ENCODE measurements around the gene STAT1. TPM values are rescaled to one million over a fixed set of nuclear protein-coding genes. Genes with fewer than 3 reads are reported as not detected.

STAT1 gene
- polyA plus RNA-seq, 1 donor (not counting 4 experiments of a cell fraction or from before 2014, with no cell fraction given): 181 TPM

DNA sequence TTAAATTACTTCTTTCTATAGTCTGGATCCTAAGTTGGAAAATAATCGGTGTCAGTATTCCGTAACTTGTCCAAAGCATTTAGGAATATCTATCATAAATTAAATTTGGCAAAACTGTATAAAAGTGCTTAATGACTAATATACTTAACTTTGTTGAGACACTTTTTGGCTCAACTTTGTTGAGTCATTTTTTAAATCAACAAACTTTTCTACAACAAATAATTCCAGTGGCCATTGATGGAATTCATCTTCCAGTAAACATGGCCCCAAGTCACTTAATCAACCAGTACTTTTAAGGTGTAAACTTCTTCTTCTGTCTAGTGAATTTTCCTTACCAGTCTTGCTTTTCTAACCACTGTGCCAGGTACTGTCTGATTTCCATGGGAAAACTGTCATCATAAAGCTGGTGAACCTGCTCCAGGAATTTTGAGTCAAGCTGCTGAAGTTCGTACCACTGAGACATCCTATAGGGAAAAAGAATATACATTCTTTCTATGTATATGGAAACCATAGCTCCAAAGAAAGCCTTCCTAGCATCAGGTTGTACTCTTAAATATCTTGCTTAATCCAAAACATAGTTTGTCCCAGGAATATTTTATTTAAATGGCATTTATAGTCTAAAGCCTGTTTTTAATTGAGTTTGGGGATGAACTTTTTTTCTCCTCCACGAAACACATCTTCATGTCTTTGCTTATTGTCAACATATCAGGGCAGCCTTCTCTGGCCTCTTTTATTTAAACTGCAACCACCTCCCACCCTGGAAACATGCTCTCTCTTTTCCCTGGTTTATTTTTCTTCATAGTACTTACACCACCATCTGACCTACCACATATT, 4.2 kb downstream of the STAT1 start:
- FAIRE-seq: no peak
- Histone ChIP-seq H3K36me3 (ENCODE audit: control insufficient read depth in 2 of 2, extremely low read depth in 1 of 2, insufficient read depth in 2 of 2, low read length in 2 of 2) (peaks cover 18 to 33% of the 10 kb centered on the region in 2 experiments), H3K9ac (ENCODE audit: control insufficient read depth, extremely low read depth, insufficient read depth, low read length) (no peak overlapping the region), H4K20me1 (ENCODE audit: control insufficient read depth, extremely low read depth, insufficient read depth, low read length) (no peaks in the 10 kb centered on the region), H3K79me2 (ENCODE audit: control insufficient read depth, insufficient read depth, low read length) (peaks cover 35% of the 10 kb centered on the region), H3K4me2 (ENCODE audit: control insufficient read depth, extremely low read depth, insufficient read depth, low read depth, low read length) (no peak overlapping the region), H3K27me3 (ENCODE audit: control insufficient read depth, extremely low read depth, insufficient read depth, low read length) (no peaks in the 10 kb centered on the region), H3K4me1 (ENCODE audit: control insufficient read depth, extremely low read depth, insufficient read depth, low read length) (peaks cover 17% of the 10 kb centered on the region), H3K27ac (ENCODE audit: control insufficient read depth, insufficient read depth, low read length) (no peak overlapping the region), H3K4me3 (ENCODE audit: control insufficient read depth in 2 of 3, extremely low read depth in 1 of 3, insufficient read depth in 2 of 3, low read depth in 1 of 3, low read length in 3 of 3) (no peak overlapping the region), H3K9me3 (ENCODE audit: control insufficient read depth, low read depth, low read length) (no peaks in the 10 kb centered on the region), H3K9me1 (ENCODE audit: control insufficient read depth, extremely low read depth, insufficient read depth, low read length) (no peaks in the 10 kb centered on the region), H2AFZ (ENCODE audit: control insufficient read depth, low read length) (no peak overlapping the region)
- TF ChIP-seq, protein P1, sequence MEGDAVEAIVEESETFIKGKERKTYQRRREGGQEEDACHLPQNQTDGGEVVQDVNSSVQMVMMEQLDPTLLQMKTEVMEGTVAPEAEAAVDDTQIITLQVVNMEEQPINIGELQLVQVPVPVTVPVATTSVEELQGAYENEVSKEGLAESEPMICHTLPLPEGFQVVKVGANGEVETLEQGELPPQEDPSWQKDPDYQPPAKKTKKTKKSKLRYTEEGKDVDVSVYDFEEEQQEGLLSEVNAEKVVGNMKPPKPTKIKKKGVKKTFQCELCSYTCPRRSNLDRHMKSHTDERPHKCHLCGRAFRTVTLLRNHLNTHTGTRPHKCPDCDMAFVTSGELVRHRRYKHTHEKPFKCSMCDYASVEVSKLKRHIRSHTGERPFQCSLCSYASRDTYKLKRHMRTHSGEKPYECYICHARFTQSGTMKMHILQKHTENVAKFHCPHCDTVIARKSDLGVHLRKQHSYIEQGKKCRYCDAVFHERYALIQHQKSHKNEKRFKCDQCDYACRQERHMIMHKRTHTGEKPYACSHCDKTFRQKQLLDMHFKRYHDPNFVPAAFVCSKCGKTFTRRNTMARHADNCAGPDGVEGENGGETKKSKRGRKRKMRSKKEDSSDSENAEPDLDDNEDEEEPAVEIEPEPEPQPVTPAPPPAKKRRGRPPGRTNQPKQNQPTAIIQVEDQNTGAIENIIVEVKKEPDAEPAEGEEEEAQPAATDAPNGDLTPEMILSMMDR (optimal IDR thresholded peaks at IDR 0.05 in 1 of 3, IDR thresholded peaks at IDR 0.05 in 1 of 3, conservative IDR thresholded peaks at IDR 0.05 in 1 of 3; ENCODE audit: extremely low read depth in 1 of 3, insufficient read depth in 2 of 3, low read length in 3 of 3): no peak
- TF ChIP-seq EZH2 (IDR thresholded peaks at IDR 0.05; ENCODE audit: low read length): no peak
- DNase-seq (ENCODE audit: low read depth, low spot score): no peak
- dilution Hi-C loops (cut with MboI; ENCODE audit: extremely low pct_ligation_motif_present, low sequenced_read_pairs): no loop called here

DNA sequence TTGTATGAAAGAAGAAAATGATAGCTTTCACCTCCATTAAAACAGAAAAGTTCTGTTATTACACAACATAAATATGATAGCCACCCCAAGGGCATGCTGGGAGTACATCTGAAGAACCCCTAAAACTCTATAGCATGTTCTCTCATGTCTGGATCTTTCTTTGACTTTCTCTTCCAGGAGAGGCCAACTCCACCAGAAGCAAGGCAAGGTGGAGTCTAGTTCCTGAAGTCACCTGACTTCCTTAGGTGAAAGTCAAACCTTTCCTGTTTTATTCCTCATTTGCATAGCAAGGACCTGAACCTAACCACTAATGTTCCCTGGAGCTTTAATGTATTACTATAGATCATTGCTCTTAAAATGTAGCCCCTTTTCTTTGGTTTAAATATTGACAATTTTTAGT, 5.7 kb downstream of the STAT1 start:
- no peak for FAIRE-seq
- H3K9ac ChIP-seq (ENCODE audit: control insufficient read depth, extremely low read depth, insufficient read depth, low read length): no peak overlapping the region
- H3K4me1 ChIP-seq (ENCODE audit: control insufficient read depth, extremely low read depth, insufficient read depth, low read length): peaks cover 12% of the 10 kb centered on the region
- no peak overlapping the region for H3K4me2 ChIP-seq (ENCODE audit: control insufficient read depth, extremely low read depth, insufficient read depth, low read depth, low read length)
- no peak overlapping the region for H3K4me3 ChIP-seq (ENCODE audit: control insufficient read depth in 2 of 3, extremely low read depth in 1 of 3, insufficient read depth in 2 of 3, low read depth in 1 of 3, low read length in 3 of 3)
- peaks cover 29% of the 10 kb centered on the region for H3K79me2 ChIP-seq (ENCODE audit: control insufficient read depth, insufficient read depth, low read length)
- H4K20me1 ChIP-seq (ENCODE audit: control insufficient read depth, extremely low read depth, insufficient read depth, low read length): no peaks in the 10 kb centered on the region
- TF ChIP-seq, protein P1 (optimal IDR thresholded peaks at IDR 0.05 in 1 of 3, IDR thresholded peaks at IDR 0.05 in 1 of 3, conservative IDR thresholded peaks at IDR 0.05 in 1 of 3; ENCODE audit: extremely low read depth in 1 of 3, insufficient read depth in 2 of 3, low read length in 3 of 3): no peak
- no peak for TF ChIP-seq EZH2 (IDR thresholded peaks at IDR 0.05; ENCODE audit: low read length)
- H3K27me3 ChIP-seq (ENCODE audit: control insufficient read depth, extremely low read depth, insufficient read depth, low read length): no peaks in the 10 kb centered on the region
- H3K9me3 ChIP-seq (ENCODE audit: control insufficient read depth, low read depth, low read length): no peaks in the 10 kb centered on the region
- no peak for DNase-seq (ENCODE audit: low read depth, low spot score)
- H3K27ac ChIP-seq (ENCODE audit: control insufficient read depth, insufficient read depth, low read length): no peak overlapping the region
- peaks cover 30 to 37% of the 10 kb centered on the region in 2 experiments for H3K36me3 ChIP-seq (ENCODE audit: control insufficient read depth in 2 of 2, extremely low read depth in 1 of 2, insufficient read depth in 2 of 2, low read length in 2 of 2)
- no peak overlapping the region for H2AFZ ChIP-seq (ENCODE audit: control insufficient read depth, low read length)
- no peaks in the 10 kb centered on the region for H3K9me1 ChIP-seq (ENCODE audit: control insufficient read depth, extremely low read depth, insufficient read depth, low read length)
- dilution Hi-C loops (cut with MboI; ENCODE audit: extremely low pct_ligation_motif_present, low sequenced_read_pairs): no loop called here

Measured in keratinocyte (primary cell).